Psoas muscle (tissue), 8 donors: Measurements from ENCODE around the gene PALLD. TPM values are rescaled to one million over a fixed set of nuclear protein-coding genes. Genes with fewer than 3 reads are reported as not detected.
A peak's percentile ranks its signal among the peaks of the same experiment; 100 is the strongest.

ENCODE experiments used
- ATAC-seq, 4 donors: fragments of 200-7000 bp; cut with Tn5 transposase; one replicate each; pipeline ENCODE4 v1.9.1; 2020; ENCODE audit warnings: moderate library complexity in 3 of 4, mild to moderate bottlenecking in 2 of 4
- DNase-seq, 2 donors: peaks; one replicate each; pipeline ENCODE4 v3.0.0-alpha.2; 2020
- H3K27ac ChIP-seq: fragments of 200-600 bp; one replicate; pipeline ENCODE4 v1.8.0; 2022
- H3K27me3 ChIP-seq, 3 donors: fragments of 200-600 bp in 1 of 3; one replicate each; pipeline versions ENCODE4 v1.6.1 to v1.8.0; 2013 to 2022; ENCODE audit warnings: low read length in 2 of 3, mild to moderate bottlenecking in 2 of 3, moderate library complexity in 1 of 3; ENCODE audit not compliant: insufficient read depth in 3 of 3
- H3K36me3 ChIP-seq, 2 donors: fragments of 200-600 bp in 1 of 2; one replicate each; pipeline versions ENCODE4 v1.6.1 to v1.8.0; 2013 to 2022; ENCODE audit warnings: low read depth in 1 of 2, mild to moderate bottlenecking in 1 of 2, moderate library complexity in 1 of 2; ENCODE audit not compliant: insufficient read depth in 1 of 2
- H3K4me1 ChIP-seq: fragments of 200-600 bp; one replicate; pipeline ENCODE4 v1.8.0; 2022
- H3K4me3 ChIP-seq: fragments of 200-600 bp; one replicate; pipeline ENCODE4 v1.8.0; 2022; ENCODE audit warnings: mild to moderate bottlenecking
- H3K9me3 ChIP-seq: fragments of 200-600 bp; one replicate; pipeline ENCODE4 v1.8.0; 2022
- WGBS, 3 donors: extraction: QIAGEN DNeasy Blood & Tissue Kit; methylation state at CpG; one replicate each; pipeline versions ENCODE4 v1.1.6 to v1.1.7; 2013; 5-methylcytosine and 5-hydroxymethylcytosine counted together
- intact Hi-C, 2 donors: fragments of 100-400 bp; cut with DNase I; formaldehyde crosslinking; loops; one replicate each; pipeline versions ENCODE4 v1.11.0 to v1.14.2; 2022
- polyA plus RNA-seq, 3 donors: library from polyadenylated mRNA; stranded (reverse); fragments of 200-250 nt; gene quantifications; one replicate each; pipeline ENCODE4 v1.2.3, GENCODE V29; 2013
- total RNA-seq, 4 donors: library from RNA; stranded (reverse); fragmentation: NEBNext Ultra II Directional in 2 of 4; extraction: Animal tissue kit (Norgen Biotek cat#: 25700) in 2 of 4; gene quantifications; one replicate each; pipeline versions ENCODE4 v1.2.1 to v1.2.4, GENCODE V29; 2021 to 2023
- TF ChIP-seq, protein P1 (sequence below): fragments of 200-600 bp; IDR thresholded peaks from one replicate; pipeline ENCODE4 v1.8.0; 2022; ENCODE audit warnings: antibody characterized with exemption
- donor health status: healthy with polysubstance abuse.
- donor health status: DM: no; HTN: no; CAD: no; lungs with moderate emphysema.
- donor health status: Bipolar disorder and iron deficiency.
- donor health status: healthy.
- donor health status: DM: yes; HTN: yes; CAD: no.
- donor health status: DM: no; HTN: no; CAD: no.
- donor health status: DM: no; HTN: no; CAD: no.
- donor health status: DM: yes; HTN: yes; CAD: no.

PALLD gene
- total and polyA plus RNA-seq, 7 donors: 19.2 to 245 (median 168) TPM

DNA sequence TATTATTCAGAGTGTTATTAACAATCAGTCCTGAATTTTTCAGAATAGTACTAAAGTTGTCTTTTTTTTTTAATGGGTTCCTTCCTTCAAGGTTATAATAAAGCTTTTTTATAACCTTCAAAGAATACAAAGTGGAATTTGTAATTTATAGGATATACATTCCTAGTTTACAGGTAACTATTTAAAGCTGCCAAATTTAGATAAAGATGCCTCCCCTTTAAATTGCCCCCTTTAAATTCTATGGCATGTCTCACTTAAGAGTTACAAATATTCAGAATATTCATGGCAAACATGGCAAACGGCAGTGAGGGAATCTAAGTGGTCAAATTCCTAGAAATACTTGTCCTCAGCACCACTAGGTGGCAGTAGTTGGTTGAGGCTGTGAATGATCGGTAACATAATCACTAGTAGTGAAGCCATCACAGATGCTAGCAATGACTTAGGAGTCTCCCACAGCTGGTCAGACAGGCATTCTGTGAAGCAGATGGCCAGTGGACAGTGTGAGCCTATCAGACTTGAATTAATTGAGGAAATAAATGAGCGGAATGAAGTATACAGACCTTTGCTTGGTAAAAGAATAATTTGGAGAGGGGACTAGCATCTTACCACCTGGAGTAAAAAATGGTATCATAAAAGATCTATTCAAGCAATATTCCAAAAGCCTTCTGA is 426.8 kb downstream of the PALLD start:
- intact Hi-C loops: loop anchor here (2.0 to 10.0 kb wide), 4 partner anchors 84 to 739 kb away; no protein-coding TSS in a partner anchor
- DNase-seq (no peak), ATAC-seq (peak; percentile 82 to 88 (median 84))
- H3K36me3 ChIP-seq: peaks cover 13 to 88% of the 10 kb centered on the region in 2 donors
- WGBS, 3 donors: 15% methylated on average over 3 of the region's 3 CpGs
- H3K27me3 ChIP-seq: no peaks in the 10 kb centered on the region
- TF ChIP-seq, protein P1, sequence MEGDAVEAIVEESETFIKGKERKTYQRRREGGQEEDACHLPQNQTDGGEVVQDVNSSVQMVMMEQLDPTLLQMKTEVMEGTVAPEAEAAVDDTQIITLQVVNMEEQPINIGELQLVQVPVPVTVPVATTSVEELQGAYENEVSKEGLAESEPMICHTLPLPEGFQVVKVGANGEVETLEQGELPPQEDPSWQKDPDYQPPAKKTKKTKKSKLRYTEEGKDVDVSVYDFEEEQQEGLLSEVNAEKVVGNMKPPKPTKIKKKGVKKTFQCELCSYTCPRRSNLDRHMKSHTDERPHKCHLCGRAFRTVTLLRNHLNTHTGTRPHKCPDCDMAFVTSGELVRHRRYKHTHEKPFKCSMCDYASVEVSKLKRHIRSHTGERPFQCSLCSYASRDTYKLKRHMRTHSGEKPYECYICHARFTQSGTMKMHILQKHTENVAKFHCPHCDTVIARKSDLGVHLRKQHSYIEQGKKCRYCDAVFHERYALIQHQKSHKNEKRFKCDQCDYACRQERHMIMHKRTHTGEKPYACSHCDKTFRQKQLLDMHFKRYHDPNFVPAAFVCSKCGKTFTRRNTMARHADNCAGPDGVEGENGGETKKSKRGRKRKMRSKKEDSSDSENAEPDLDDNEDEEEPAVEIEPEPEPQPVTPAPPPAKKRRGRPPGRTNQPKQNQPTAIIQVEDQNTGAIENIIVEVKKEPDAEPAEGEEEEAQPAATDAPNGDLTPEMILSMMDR: peak; percentile 74
- H3K9me3 ChIP-seq: no peaks in the 10 kb centered on the region
- H3K4me1 ChIP-seq: no peaks in the 10 kb centered on the region
- H3K27ac ChIP-seq: peak overlapping the region; percentile 38
- no peak overlapping the region for H3K4me3 ChIP-seq

- no peak overlapping the region for H3K4me3 ChIP-seq
- intact Hi-C loops: loop anchor here (5.0 to 10.0 kb wide), 4 partner anchors 83 to 740 kb away; no protein-coding TSS in a partner anchor
- no peaks in the 10 kb centered on the region for H3K27me3 ChIP-seq
- peaks cover 13 to 93% of the 10 kb centered on the region in 2 donors for H3K36me3 ChIP-seq
- no peaks in the 10 kb centered on the region for H3K4me1 ChIP-seq
- 91 to 97% (median 95%) methylated on average over 2 of the region's 2 CpGs for WGBS, 3 donors
- no peak for DNase-seq
- no peak for ATAC-seq
- no peaks in the 10 kb centered on the region for H3K9me3 ChIP-seq
- TF ChIP-seq, protein P1: no peak
- no peak overlapping the region for H3K27ac ChIP-seq
These were observed 427.8 kb downstream of the PALLD start for GRCh38 chr4:168924667-168925066.

DNA sequence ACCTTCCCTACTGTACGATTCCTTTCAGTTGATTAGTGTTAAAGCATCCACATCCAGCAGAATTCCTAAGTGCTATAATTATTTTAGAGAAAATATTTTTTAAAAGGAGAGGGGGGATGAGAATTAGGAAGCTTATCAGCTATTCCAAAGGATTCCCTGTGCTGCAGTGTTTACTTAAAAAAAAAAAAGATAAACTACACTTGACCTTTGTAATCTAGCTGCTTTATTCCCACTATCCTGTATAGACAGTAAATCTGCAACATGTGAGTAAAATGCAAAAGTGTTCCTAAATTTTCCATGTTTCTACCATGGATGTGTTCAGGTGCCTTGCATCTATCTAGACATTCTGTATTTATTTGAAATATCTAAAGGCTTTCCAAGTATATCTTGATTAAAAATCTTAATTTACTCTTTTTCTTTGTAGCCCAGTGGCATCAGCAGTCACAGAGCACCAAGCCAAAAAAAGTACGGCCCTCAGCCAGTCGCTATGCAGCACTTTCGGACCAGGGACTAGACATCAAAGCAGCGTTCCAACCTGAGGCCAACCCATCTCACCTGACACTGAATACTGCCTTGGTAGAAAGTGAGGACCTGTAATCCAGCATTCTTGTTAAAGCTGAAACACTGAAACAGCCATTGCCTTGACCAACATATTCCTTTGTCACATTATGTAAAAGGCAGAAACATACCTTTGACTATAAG is 429.1 kb downstream of the PALLD start:
- H3K4me3 ChIP-seq: no peak overlapping the region
- H3K9me3 ChIP-seq: no peaks in the 10 kb centered on the region
- no peak overlapping the region for H3K27ac ChIP-seq
- peaks cover 10 to 92% of the 10 kb centered on the region in 2 donors for H3K36me3 ChIP-seq
- ATAC-seq (no peak), DNase-seq (no peak)
- TF ChIP-seq, protein P1: no peak
- 86 to 98% (median 87%) methylated on average over 5 of the region's 5 CpGs for WGBS, 3 donors
- H3K4me1 ChIP-seq: no peaks in the 10 kb centered on the region
- no peaks in the 10 kb centered on the region for H3K27me3 ChIP-seq
- intact Hi-C loops: loop anchor here (5.0 to 10.0 kb wide), 4 partner anchors 81 to 741 kb away; no protein-coding TSS in a partner anchor

DNA sequence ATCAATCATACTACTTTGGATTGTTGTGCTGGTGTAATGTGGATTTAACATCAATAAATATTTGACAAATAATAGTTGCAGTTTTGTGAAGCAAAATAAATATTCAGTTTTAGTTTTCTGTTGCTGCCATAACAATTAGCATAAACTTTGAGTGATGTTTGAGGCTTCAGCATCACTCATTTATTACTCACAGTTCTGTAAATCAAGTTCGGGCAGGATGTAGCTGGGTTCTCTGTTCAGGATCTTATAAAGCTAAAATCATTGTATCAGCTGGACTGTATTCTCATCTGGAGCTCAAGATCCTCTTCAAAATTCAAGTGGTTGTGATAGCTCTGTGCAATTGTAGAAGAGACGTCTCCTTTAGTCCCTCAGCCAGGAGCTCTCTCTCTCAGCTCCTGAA is 431.5 kb downstream of the PALLD start:
- DNase-seq (no peak), ATAC-seq (no peak)
- Histone ChIP-seq H3K27me3 (no peaks in the 10 kb centered on the region), H3K27ac (no peak overlapping the region), H3K36me3 (peaks cover 9 to 68% of the 10 kb centered on the region in 2 donors), H3K9me3 (peaks cover 20% of the 10 kb centered on the region), H3K4me3 (no peak overlapping the region), H3K4me1 (no peaks in the 10 kb centered on the region)
- WGBS, 3 donors: 87 to 91% (median 87%) methylated on average over 2 of the region's 2 CpGs
- intact Hi-C loops: loop anchor here (5.0 to 10.0 kb wide), 4 partner anchors 79 to 744 kb away; no protein-coding TSS in a partner anchor
- TF ChIP-seq, protein P1: no peak
